K562 (cell line): ENCODE measurements around the gene HSPA1L. TPM values are rescaled to one million over a fixed set of nuclear protein-coding genes. Genes with fewer than 3 reads are reported as not detected.

Experiments used
- HDAC3 ChIP-seq: fragments of 450-650 bp; IDR thresholded peaks from 2 replicates; pipeline ENCODE4 v1.6.1; 2018; ENCODE audit warnings: borderline replicate concordance, mild to moderate bottlenecking, moderate library complexity; ENCODE audit not compliant: partially characterized antibody
- JUNB ChIP-seq: fragments of 450-650 bp; formaldehyde crosslinking; conservative IDR thresholded peaks from 2 replicates; pipeline ENCODE4 v1.4.0; 2020; ENCODE audit warnings: mild to moderate bottlenecking
- OTX1 ChIP-seq: fragments of 450-650 bp; formaldehyde crosslinking; IDR thresholded peaks from 2 replicates; pipeline ENCODE4 v1.4.0; 2022; ENCODE audit warnings: mild to moderate bottlenecking
- PTTG1 ChIP-seq: fragments of 450-650 bp; IDR thresholded peaks from 2 replicates; pipeline ENCODE4 v1.6.1; 2016; ENCODE audit warnings: low read depth, mild to moderate bottlenecking, missing genetic modification characterization, missing compliant biosample characterization
- RBM22 ChIP-seq: fragments of 200-400 bp; formaldehyde crosslinking; IDR thresholded peaks from 2 replicates; pipeline ENCODE4 v1.6.1; 2018; ENCODE audit warnings: low read length, low read depth; ENCODE audit not compliant: poor library complexity, severe bottlenecking
- SP2 ChIP-seq: IDR thresholded peaks from 2 replicates; pipeline ENCODE4 v1.6.1; 2011; ENCODE audit warnings: mild to moderate bottlenecking, low read depth, low read length, moderate library complexity; ENCODE audit not compliant: poor library complexity, severe bottlenecking; ENCODE audit errors: extremely low read depth
- SRSF7 ChIP-seq: fragments of 200-400 bp; formaldehyde crosslinking; optimal IDR thresholded peaks from 2 replicates; pipeline ENCODE3; 2017; ENCODE audit warnings: mild to moderate bottlenecking, low read depth, low read length
- TFAM ChIP-seq: fragments of 250-450 bp; sonication (Bioruptor Pico); conservative IDR thresholded peaks from 2 replicates; pipeline ENCODE4 v1.5.0; 2021; ENCODE audit warnings: mild to moderate bottlenecking, moderate library complexity
- TRIM28 ChIP-seq: fragments of 450-650 bp; IDR thresholded peaks from 2 replicates; pipeline ENCODE4 v1.6.1; 2017
- ZBED1 ChIP-seq: IDR thresholded peaks from 2 replicates; pipeline ENCODE4 v1.6.1; 2014
- ZNF217 ChIP-seq: sonication (generic); formaldehyde crosslinking; IDR thresholded peaks from 2 replicates; pipeline ENCODE4 v1.8.0; 2022; ENCODE audit warnings: mild to moderate bottlenecking, missing genetic modification reagents
- ZNF239 ChIP-seq: fragments of 250-450 bp; sonication (Bioruptor Pico); IDR thresholded peaks from 2 replicates; pipeline ENCODE4 v1.4.0; 2020; ENCODE audit warnings: mild to moderate bottlenecking
- ZNF347 ChIP-seq: fragments of 450-650 bp; formaldehyde crosslinking; IDR thresholded peaks from 2 replicates; pipeline ENCODE4 v1.4.0; 2020; ENCODE audit warnings: low read depth, mild to moderate bottlenecking, moderate library complexity
- ZNF41 ChIP-seq: fragments of 250-450 bp; sonication (Bioruptor Pico); conservative IDR thresholded peaks from 2 replicates; pipeline ENCODE4 v1.4.0; 2020; ENCODE audit warnings: mild to moderate bottlenecking
- ZNF695 ChIP-seq: fragments of 450-650 bp; formaldehyde crosslinking; IDR thresholded peaks from 2 replicates; pipeline ENCODE4 v1.4.0; 2020; ENCODE audit warnings: mild to moderate bottlenecking, moderate library complexity
- polyA plus RNA-seq, 8 experiments: library from polyadenylated mRNA; depleted of rRNA in 4 of 8; stranded (reverse) in 5 of 8; unstranded in 3 of 8; fragments of >200 nt; fragmentation: Nextera tagmentation in 2 of 8; fragmentation: Illumina TruSeq in 1 of 8; extraction: Ambion mirVana in 2 of 8; extraction: Trizol in 1 of 8; gene quantifications; 2 replicates each; pipeline versions ENCODE4 v1.2.1 to v1.2.3, GENCODE V29; 2011 to 2014; ENCODE audit warnings: inconsistent platforms in 1 of 8, missing spikeins in 1 of 8
- total RNA-seq, 7 experiments: library from RNA; depleted of rRNA in 6 of 7; stranded (reverse); fragments of >200 nt in 6 of 7; fragmentation: Illumina TruSeq in 2 of 7; extraction: Trizol in 2 of 7; gene quantifications; 2 replicates each; pipeline versions ENCODE4 v1.2.1 to v1.2.3, GENCODE V29; 2011 to 2021; ENCODE audit warnings: low replicate concordance in 1 of 7
- TF ChIP-seq, protein P1 (sequence below): fragments of 450-650 bp; formaldehyde crosslinking; conservative IDR thresholded peaks from 2 replicates; pipeline ENCODE4 v1.4.0; 2022; ENCODE audit warnings: mild to moderate bottlenecking, missing genetic modification characterization
- TF ChIP-seq, protein P2 (sequence below): fragments of 250-450 bp; sonication (Bioruptor Pico); IDR thresholded peaks from 2 replicates; pipeline ENCODE4 v1.8.0; 2022; ENCODE audit warnings: inconsistent platforms
- TF ChIP-seq, protein P3 (sequence below), 2 experiments: IDR thresholded peaks; 2 replicates each; pipeline ENCODE4 v1.6.1; 2011; ENCODE audit warnings: borderline replicate concordance in 1 of 2, control low read depth in 1 of 2, low read depth in 1 of 2, low read length in 1 of 2, mild to moderate bottlenecking in 1 of 2, mixed read lengths in 1 of 2, moderate library complexity in 1 of 2; ENCODE audit not compliant: insufficient read depth in 1 of 2, insufficient read length in 1 of 2, poor library complexity in 1 of 2, severe bottlenecking in 1 of 2; ENCODE audit errors: extremely low read depth in 1 of 2
- TF ChIP-seq, protein P4 (sequence below): fragments of 450-650 bp; formaldehyde crosslinking; IDR thresholded peaks from 2 replicates; pipeline ENCODE4 v1.4.0; 2022; ENCODE audit warnings: missing genetic modification characterization
- TF ChIP-seq, protein P5 (sequence below): fragments of 250-450 bp; sonication (Bioruptor Pico); IDR thresholded peaks from 2 replicates; pipeline ENCODE4 v1.9.0; 2021; ENCODE audit warnings: mild to moderate bottlenecking, inconsistent platforms

The HSPA1L gene
- total and polyA plus RNA-seq, 9 of the 15 experiments (the other 6 are each of a cell fraction or from before 2014, with no cell fraction given): 0.14 to 2.1 (median 1.3) TPM

DNA sequence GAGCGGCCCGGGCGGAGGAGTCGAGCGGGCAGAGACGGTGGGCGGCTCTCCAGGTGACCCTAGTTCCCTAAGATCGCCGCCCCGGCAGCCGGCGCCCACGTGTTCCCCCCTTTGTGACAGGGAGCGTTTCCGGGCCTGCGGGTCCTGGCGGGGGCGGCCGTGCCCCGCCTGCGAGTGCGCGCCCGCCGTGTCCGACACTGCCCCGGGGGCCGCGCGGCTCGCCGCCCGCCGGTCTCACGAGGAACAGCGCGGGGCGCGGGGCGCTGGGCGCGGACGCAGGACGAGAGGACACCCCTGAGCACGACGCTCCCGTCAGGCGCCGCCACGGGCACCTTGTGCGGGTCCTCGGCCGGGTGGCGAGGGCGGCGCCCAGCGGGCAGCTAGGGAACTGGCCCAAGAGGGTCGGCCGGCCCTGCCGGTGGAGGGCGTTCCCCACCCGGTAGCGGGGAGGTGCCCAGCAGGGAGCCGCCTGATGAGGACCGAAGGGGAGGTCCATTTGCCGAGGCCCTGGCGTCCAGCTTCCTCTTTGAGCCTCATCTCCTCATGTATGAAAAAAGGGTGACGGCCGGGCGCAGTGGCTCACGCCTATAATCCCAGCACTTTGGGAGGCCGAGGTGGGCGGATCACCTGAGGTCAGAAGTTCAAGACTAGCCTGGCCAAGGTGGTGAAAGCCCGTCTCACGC lies 19.3 kb downstream of the HSPA1L start, which contains the start of gene VARS1 (continued):
- TF ChIP-seq HDAC3 (no peak), TFAM (CRISPR knock-in tag) (no peak), SRSF7 (no peak), ZNF239 (CRISPR knock-in tag) (peak; percentile 8; the same call in 1 of the 2 replicates), ZNF41 (CRISPR knock-in tag) (peak; percentile 87), OTX1 (CRISPR knock-in tag) (no peak), ZNF217 (CRISPR knock-in tag) (no peak), JUNB (CRISPR knock-in tag) (no peak), ZNF347 (CRISPR knock-in tag) (no peak), SP2 (no peak), ZBED1 (peak; percentile 25; the same call in 1 of the 2 replicates), TRIM28 (peak; percentile 86), PTTG1 (tag) (no peak), RBM22 (no peak), ZNF695 (CRISPR knock-in tag) (no peak)
- TF ChIP-seq, protein P1, sequence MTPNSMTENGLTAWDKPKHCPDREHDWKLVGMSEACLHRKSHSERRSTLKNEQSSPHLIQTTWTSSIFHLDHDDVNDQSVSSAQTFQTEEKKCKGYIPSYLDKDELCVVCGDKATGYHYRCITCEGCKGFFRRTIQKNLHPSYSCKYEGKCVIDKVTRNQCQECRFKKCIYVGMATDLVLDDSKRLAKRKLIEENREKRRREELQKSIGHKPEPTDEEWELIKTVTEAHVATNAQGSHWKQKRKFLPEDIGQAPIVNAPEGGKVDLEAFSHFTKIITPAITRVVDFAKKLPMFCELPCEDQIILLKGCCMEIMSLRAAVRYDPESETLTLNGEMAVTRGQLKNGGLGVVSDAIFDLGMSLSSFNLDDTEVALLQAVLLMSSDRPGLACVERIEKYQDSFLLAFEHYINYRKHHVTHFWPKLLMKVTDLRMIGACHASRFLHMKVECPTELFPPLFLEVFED (CRISPR knock-in tag): no peak; the same call in 1 of the 2 replicates
- TF ChIP-seq, protein P2, sequence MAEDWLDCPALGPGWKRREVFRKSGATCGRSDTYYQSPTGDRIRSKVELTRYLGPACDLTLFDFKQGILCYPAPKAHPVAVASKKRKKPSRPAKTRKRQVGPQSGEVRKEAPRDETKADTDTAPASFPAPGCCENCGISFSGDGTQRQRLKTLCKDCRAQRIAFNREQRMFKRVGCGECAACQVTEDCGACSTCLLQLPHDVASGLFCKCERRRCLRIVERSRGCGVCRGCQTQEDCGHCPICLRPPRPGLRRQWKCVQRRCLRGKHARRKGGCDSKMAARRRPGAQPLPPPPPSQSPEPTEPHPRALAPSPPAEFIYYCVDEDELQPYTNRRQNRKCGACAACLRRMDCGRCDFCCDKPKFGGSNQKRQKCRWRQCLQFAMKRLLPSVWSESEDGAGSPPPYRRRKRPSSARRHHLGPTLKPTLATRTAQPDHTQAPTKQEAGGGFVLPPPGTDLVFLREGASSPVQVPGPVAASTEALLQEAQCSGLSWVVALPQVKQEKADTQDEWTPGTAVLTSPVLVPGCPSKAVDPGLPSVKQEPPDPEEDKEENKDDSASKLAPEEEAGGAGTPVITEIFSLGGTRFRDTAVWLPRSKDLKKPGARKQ (CRISPR knock-in tag): no peak
- TF ChIP-seq, protein P3, sequence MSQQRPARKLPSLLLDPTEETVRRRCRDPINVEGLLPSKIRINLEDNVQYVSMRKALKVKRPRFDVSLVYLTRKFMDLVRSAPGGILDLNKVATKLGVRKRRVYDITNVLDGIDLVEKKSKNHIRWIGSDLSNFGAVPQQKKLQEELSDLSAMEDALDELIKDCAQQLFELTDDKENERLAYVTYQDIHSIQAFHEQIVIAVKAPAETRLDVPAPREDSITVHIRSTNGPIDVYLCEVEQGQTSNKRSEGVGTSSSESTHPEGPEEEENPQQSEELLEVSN (IDR thresholded peaks at IDR 0.05; ENCODE audit: borderline replicate concordance in 1 of 2, extremely low read depth in 1 of 2, insufficient read depth in 1 of 2, insufficient read length in 1 of 2, low read depth in 1 of 2, low read length in 1 of 2, poor library complexity in 1 of 2, severe bottlenecking in 1 of 2): peak; percentile 70 to 92
- TF ChIP-seq, protein P4, sequence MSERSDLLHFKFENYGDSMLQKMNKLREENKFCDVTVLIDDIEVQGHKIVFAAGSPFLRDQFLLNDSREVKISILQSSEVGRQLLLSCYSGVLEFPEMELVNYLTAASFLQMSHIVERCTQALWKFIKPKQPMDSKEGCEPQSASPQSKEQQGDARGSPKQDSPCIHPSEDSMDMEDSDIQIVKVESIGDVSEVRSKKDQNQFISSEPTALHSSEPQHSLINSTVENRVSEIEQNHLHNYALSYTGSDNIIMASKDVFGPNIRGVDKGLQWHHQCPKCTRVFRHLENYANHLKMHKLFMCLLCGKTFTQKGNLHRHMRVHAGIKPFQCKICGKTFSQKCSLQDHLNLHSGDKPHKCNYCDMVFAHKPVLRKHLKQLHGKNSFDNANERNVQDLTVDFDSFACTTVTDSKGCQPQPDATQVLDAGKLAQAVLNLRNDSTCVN (CRISPR knock-in tag): no peak; the same call in 1 of the 2 replicates
- TF ChIP-seq, protein P5, sequence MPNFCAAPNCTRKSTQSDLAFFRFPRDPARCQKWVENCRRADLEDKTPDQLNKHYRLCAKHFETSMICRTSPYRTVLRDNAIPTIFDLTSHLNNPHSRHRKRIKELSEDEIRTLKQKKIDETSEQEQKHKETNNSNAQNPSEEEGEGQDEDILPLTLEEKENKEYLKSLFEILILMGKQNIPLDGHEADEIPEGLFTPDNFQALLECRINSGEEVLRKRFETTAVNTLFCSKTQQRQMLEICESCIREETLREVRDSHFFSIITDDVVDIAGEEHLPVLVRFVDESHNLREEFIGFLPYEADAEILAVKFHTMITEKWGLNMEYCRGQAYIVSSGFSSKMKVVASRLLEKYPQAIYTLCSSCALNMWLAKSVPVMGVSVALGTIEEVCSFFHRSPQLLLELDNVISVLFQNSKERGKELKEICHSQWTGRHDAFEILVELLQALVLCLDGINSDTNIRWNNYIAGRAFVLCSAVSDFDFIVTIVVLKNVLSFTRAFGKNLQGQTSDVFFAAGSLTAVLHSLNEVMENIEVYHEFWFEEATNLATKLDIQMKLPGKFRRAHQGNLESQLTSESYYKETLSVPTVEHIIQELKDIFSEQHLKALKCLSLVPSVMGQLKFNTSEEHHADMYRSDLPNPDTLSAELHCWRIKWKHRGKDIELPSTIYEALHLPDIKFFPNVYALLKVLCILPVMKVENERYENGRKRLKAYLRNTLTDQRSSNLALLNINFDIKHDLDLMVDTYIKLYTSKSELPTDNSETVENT (CRISPR knock-in tag): peak; percentile 97
